CD4-positive, alpha-beta T cell (primary cell): ENCODE measurements around the gene RANGAP1. TPM values are rescaled to one million over a fixed set of nuclear protein-coding genes. Genes with fewer than 3 reads are reported as not detected.

Experiments
- ATAC-seq: fragments of 200-7000 bp; cut with Tn5 transposase; one replicate; pipeline ENCODE4 v1.10.0; 2022; ENCODE audit warnings: mild to moderate bottlenecking; ENCODE audit not compliant: poor library complexity
- CTCF ChIA-PET: fragments of 350-600 bp; sonication (Branson Sonifier 250); formaldehyde crosslinking; loops from one replicate; lab custom pipeline; 2021; ENCODE audit warnings: antibody characterized with exemption, inconsistent platforms; lab: Charles Lee
- POLR2A ChIA-PET: fragments of 350-600 bp; sonication (Branson Sonifier 250); formaldehyde crosslinking; loops from one replicate; lab custom pipeline; 2021; ENCODE audit warnings: antibody characterized with exemption, inconsistent platforms; lab: Charles Lee
- DNase-seq, 14 experiments: peaks; one replicate each; pipeline ENCODE4 v3.0.0-alpha.2; 2013 to 2020; ENCODE audit warnings: mixed read lengths in 2 of 14
- H3K27ac ChIP-seq, 2 donors: one replicate each; pipeline versions ENCODE4 v1.5.1 to v1.7.0; 2013; ENCODE audit warnings: low read length in 2 of 2, low read depth in 1 of 2, mild to moderate bottlenecking in 1 of 2
- H3K27me3 ChIP-seq, 2 experiments: 1 replicate in 1 of 2; 2 replicates in 1 of 2; pipeline versions ENCODE4 v1.6.1 to v1.7.0; 2013; ENCODE audit warnings: low read length in 2 of 2, control low read depth in 1 of 2, mild to moderate bottlenecking in 1 of 2, moderate library complexity in 1 of 2; ENCODE audit not compliant: insufficient read depth in 2 of 2, control insufficient read depth in 1 of 2
- H3K36me3 ChIP-seq: one replicate; pipeline ENCODE4 v1.6.1; 2013; ENCODE audit warnings: low read length, control low read depth; ENCODE audit not compliant: insufficient read depth
- H3K4me1 ChIP-seq: one replicate; pipeline ENCODE4 v1.6.1; 2013; ENCODE audit warnings: low read length, control low read depth; ENCODE audit not compliant: insufficient read depth
- H3K4me3 ChIP-seq: one replicate; pipeline ENCODE4 v1.5.1; 2013; ENCODE audit warnings: mild to moderate bottlenecking, low read length, moderate library complexity
- H3K9me3 ChIP-seq, 2 experiments: 1 replicate in 1 of 2; 2 replicates in 1 of 2; pipeline versions ENCODE4 v1.6.1 to v1.7.0; 2013; ENCODE audit warnings: low read length in 2 of 2, mild to moderate bottlenecking in 2 of 2, control low read depth in 1 of 2, moderate library complexity in 1 of 2; ENCODE audit not compliant: control insufficient read depth in 1 of 2, insufficient read depth in 1 of 2
- H3K27ac Mint-ChIP-seq: one replicate; pipeline ENCODE4 v1.8.0; 2020; ENCODE audit warnings: mixed read lengths
- H3K27me3 Mint-ChIP-seq: one replicate; pipeline ENCODE4 v1.8.0; 2021; ENCODE audit warnings: mixed read lengths
- H3K36me3 Mint-ChIP-seq: one replicate; pipeline ENCODE4 v1.8.0; 2021; ENCODE audit warnings: low read depth, mixed read lengths
- H3K4me1 Mint-ChIP-seq: one replicate; pipeline ENCODE4 v1.8.0; 2021; ENCODE audit warnings: low read depth, mixed read lengths
- H3K4me3 Mint-ChIP-seq: one replicate; pipeline ENCODE4 v1.8.0; 2020; ENCODE audit warnings: mild to moderate bottlenecking, mixed read lengths
- H3K9me3 Mint-ChIP-seq: one replicate; pipeline ENCODE4 v1.8.0; 2020; ENCODE audit warnings: mixed read lengths
- intact Hi-C, 2 experiments: fragments of 100-400 bp; cut with DNase I in 1 of 2; cut with micrococcal nuclease in 1 of 2; formaldehyde crosslinking; loops; one replicate each; pipeline versions ENCODE4 v1.15.1 to v1.9.0; 2023 to 2025; cut with DNase I, micrococcal nuclease
- total RNA-seq, 174 experiments: library from RNA in 2 of 174; stranded (reverse) in 2 of 174; gene quantifications; one replicate each; pipeline ENCODE4 v1.2.3 and lab custom pipeline; 2021 to 2026
- TF ChIP-seq, protein P1 (sequence below): fragments of 200-600 bp; IDR thresholded peaks from one replicate; pipeline ENCODE4 v1.8.0; 2022; ENCODE audit warnings: antibody characterized with exemption, mild to moderate bottlenecking

Gene RANGAP1
- total RNA-seq, 2 experiments from 2014 or later: 163 to 172 TPM

DNA sequence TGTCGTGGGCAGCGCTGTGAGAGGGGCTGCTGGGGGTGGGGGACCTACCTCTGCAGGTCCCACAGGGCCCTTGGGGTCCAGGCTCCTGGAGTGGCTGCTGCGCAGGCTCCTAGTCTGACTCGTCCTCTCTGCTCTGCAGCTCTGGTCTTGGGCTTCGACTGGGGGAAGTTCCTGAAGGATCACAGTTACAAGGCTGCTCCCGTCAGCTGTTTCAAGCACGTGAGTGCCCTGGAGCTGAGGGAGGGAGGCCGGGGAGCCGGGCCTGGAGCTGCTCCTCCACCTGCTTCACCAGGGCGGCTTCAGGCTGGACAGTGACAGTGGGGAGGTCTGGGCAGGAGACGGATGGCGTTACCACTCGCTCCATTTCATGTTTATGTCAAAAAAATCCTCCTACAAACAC lies 69.0 kb downstream of the RANGAP1 start:
- DNase-seq: no peak
- no peak overlapping the region for H3K4me3 ChIP-seq
- H3K27ac ChIP-seq: no peak overlapping the region
- peaks cover 63% of the 10 kb centered on the region for H3K36me3 Mint-ChIP-seq
- H3K36me3 ChIP-seq: peaks cover 55% of the 10 kb centered on the region
- peaks cover 22% of the 10 kb centered on the region for H3K4me1 ChIP-seq
- ChIA-PET CTCF (interaction anchor here (2.0 kb wide), 1 partner anchor 21 kb away, joined by 7 read pairs; no protein-coding TSS in a partner anchor), POLR2A (interaction anchor here (3.3 kb wide), 1 partner anchor 21 kb away, joined by 14 read pairs; no protein-coding TSS in a partner anchor)
- H3K4me1 Mint-ChIP-seq: peaks cover 10% of the 10 kb centered on the region
- peak overlapping the region; percentile 42 for H3K27ac Mint-ChIP-seq
- no peaks in the 10 kb centered on the region for H3K27me3 ChIP-seq
- ATAC-seq: no peak
- TF ChIP-seq, protein P1, sequence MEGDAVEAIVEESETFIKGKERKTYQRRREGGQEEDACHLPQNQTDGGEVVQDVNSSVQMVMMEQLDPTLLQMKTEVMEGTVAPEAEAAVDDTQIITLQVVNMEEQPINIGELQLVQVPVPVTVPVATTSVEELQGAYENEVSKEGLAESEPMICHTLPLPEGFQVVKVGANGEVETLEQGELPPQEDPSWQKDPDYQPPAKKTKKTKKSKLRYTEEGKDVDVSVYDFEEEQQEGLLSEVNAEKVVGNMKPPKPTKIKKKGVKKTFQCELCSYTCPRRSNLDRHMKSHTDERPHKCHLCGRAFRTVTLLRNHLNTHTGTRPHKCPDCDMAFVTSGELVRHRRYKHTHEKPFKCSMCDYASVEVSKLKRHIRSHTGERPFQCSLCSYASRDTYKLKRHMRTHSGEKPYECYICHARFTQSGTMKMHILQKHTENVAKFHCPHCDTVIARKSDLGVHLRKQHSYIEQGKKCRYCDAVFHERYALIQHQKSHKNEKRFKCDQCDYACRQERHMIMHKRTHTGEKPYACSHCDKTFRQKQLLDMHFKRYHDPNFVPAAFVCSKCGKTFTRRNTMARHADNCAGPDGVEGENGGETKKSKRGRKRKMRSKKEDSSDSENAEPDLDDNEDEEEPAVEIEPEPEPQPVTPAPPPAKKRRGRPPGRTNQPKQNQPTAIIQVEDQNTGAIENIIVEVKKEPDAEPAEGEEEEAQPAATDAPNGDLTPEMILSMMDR: no peak
- no peaks in the 10 kb centered on the region for H3K27me3 Mint-ChIP-seq
- no peaks in the 10 kb centered on the region for H3K9me3 ChIP-seq
- intact Hi-C loops: no loop called here
- no peak overlapping the region for H3K4me3 Mint-ChIP-seq
- H3K9me3 Mint-ChIP-seq: no peaks in the 10 kb centered on the region

DNA sequence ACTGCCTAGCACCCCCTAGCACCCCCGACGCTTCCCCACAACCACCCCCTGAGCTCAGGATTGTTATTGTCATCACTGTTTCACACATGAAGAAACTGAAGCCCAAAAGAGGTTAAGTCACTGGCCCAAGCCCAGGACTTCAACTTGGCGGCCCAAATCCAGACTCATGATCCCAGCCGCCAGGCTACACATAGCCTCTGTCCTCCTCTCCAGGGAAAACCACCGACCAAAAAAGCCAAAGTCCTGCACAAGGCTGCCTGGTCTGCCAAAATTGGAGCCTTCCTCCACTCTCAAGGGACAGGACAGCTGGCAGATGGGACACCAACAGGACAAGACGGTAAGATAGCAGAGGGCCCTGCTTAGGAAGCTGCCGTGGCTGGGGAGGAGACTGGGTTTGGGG lies 70.1 kb downstream of the RANGAP1 start:
- ChIA-PET CTCF (interaction anchor here (2.0 kb wide), 1 partner anchor 22 kb away, joined by 7 read pairs; no protein-coding TSS in a partner anchor), POLR2A (interaction anchor here (3.3 kb wide), 1 partner anchor 22 kb away, joined by 14 read pairs; no protein-coding TSS in a partner anchor)
- H3K4me3 Mint-ChIP-seq: no peak overlapping the region
- peaks cover 10% of the 10 kb centered on the region for H3K4me1 Mint-ChIP-seq
- TF ChIP-seq, protein P1: no peak
- DNase-seq: no peak
- peaks cover 62% of the 10 kb centered on the region for H3K36me3 Mint-ChIP-seq
- no peaks in the 10 kb centered on the region for H3K27me3 ChIP-seq
- H3K36me3 ChIP-seq: peaks cover 51% of the 10 kb centered on the region
- no peak overlapping the region for H3K27ac ChIP-seq
- H3K27ac Mint-ChIP-seq: no peak overlapping the region
- intact Hi-C loops: no loop called here
- H3K4me1 ChIP-seq: peaks cover 22% of the 10 kb centered on the region
- ATAC-seq: no peak
- no peaks in the 10 kb centered on the region for H3K9me3 Mint-ChIP-seq
- no peaks in the 10 kb centered on the region for H3K9me3 ChIP-seq
- H3K4me3 ChIP-seq: no peak overlapping the region
- H3K27me3 Mint-ChIP-seq: no peaks in the 10 kb centered on the region

DNA sequence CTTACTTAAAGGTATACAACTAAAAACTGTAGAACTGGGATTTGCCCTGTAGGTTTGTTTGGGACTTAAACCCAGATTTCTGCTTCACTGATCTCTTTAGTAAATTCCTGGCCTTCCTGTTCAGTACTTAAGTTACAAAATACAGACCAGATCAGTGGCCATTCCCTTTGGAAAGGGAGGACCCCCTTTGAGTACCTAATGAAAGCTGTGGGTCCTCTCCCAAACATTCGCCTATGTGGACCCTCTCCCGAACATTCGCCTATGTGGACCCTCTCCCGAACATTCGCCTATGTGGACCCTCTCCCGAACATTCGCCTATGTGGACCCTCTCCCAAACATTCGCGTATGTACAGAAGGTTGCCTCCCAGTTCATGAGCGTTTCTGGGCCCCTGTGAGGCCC lies 70.6 kb downstream of the RANGAP1 start:
- no peaks in the 10 kb centered on the region for H3K27me3 ChIP-seq
- no peak overlapping the region for H3K4me3 Mint-ChIP-seq
- ATAC-seq (no peak), DNase-seq (no peak)
- H3K36me3 ChIP-seq: peaks cover 52% of the 10 kb centered on the region
- H3K27ac Mint-ChIP-seq: no peak overlapping the region
- peaks cover 62% of the 10 kb centered on the region for H3K36me3 Mint-ChIP-seq
- ChIA-PET POLR2A (interaction anchor here (3.3 kb wide), 1 partner anchor 22 kb away, joined by 14 read pairs; no protein-coding TSS in a partner anchor), CTCF (interaction anchor here (0.6 kb wide), 1 partner anchor 13 kb away, joined by 3 read pairs; no protein-coding TSS in a partner anchor)
- H3K4me1 Mint-ChIP-seq: peaks cover 10% of the 10 kb centered on the region
- no peak overlapping the region for H3K27ac ChIP-seq
- H3K9me3 Mint-ChIP-seq: no peaks in the 10 kb centered on the region
- no peaks in the 10 kb centered on the region for H3K9me3 ChIP-seq
- TF ChIP-seq, protein P1: no peak
- H3K4me3 ChIP-seq: no peak overlapping the region
- H3K27me3 Mint-ChIP-seq: no peaks in the 10 kb centered on the region
- peaks cover 22% of the 10 kb centered on the region for H3K4me1 ChIP-seq
- intact Hi-C loops: no loop called here
